GM19372 (cell line): ENCODE results near the gene CNPY1.

ENCODE experiments used
- ATAC-seq: cut with Tn5 transposase; IDR thresholded peaks from one replicate; pipeline ENCODE4 v1.9.1; 2021; ENCODE audit warnings: mild to moderate bottlenecking, low read depth, moderate library complexity; ENCODE audit not compliant: unreplicated experiment

Gene CNPY1

GRCh38 chr7:155516466-155516865, 29.9 kb downstream of the CNPY1 start:
- ATAC-seq, result no peak

GRCh38 chr7:155515318-155515717, 31.0 kb downstream of the CNPY1 start:
- ATAC-seq, result no peak

DNA sequence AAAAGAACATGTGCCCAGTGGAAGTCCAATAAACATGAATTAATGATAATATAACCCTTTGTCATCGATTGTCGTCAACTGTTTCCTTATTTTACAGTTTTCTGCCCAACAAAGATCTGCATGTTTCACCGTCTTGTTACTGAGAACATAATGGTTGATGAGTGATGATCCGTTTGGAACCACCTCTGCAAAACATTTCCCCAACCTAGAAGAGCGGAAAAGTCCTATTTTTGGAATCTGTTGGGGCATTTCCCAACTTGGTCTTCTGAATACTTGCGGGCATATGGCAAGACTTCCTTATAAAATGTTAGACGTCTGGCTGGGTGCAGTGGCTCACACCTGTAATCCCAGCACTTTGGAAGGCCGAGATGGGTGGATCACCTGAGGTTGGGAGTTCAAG, 32.1 kb downstream of the CNPY1 start:
- no peak for ATAC-seq

DNA sequence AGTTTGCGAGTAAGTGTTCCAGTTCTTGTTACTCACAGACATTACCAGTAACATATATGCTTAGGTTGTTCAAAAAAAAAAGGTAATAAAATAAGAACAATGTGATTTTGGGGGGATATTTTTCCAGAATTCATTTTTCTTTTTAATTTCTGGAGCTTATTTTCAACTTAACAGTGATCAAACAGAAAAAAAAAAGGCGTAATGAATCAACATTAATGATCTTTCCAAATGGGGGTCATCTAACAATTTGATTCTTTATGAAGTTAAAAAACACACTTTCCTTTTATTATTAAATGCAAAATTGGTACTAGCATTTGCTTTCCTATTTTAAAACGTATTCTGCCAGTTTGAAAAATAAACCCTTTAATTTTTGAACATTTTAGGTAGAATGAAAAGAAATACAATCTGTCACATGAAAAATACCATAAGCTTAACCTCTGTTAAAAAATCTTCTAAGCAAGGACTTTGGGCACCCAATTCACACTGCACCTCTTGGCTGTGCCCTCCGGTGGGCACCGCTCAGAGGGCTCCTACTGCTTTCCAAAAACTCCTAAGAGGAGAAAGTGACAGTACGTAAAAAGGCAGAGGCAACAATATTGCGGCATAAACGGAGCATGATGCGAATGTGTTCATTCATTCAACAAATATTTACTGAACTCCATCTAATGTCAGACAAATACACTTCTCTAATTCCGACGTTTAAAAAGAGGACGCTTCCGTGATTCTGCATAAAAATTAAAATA, 32.6 kb downstream of the CNPY1 start:
- ATAC-seq, result no peak

DNA sequence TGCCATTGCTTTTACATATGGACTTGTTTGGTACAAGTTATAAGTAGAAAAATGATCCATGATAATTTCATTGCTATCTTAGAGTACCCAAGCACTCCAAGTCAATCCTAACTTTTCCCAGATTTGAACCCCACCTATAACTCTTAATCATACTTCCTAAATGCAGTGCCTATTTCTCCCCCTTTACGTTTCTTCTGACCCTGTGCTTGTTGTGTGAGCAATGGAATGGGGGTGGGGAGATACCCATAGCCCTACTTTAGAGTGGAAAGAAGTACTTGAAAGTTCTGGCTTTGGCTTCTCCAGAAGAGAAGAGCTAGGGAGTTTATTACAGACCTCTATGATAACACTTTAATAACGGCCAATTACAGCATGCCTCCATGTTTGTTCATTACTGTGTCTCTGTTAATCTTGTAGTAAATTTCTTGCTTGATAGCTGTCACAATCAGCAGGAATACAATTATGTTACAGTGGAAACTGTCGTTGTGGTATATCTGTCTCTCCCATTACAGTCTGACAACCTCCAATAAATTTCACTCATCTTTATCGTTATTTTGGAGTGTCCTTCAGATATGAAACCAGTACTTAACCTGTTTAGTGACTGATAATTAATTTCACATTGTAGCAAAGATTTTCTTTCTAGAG, 34.0 kb downstream of the CNPY1 start:
- no peak for ATAC-seq

GRCh38 chr7:155511702-155511996, 34.7 kb downstream of the CNPY1 start:
- ATAC-seq, result no peak

- no peak for ATAC-seq
Measured at GRCh38 chr7:155510975-155511701, 35.2 kb downstream of the CNPY1 start.

GRCh38 chr7:155509725-155510551, 36.4 kb downstream of the CNPY1 start:
- no peak for ATAC-seq

- ATAC-seq, result no peak
Measured at GRCh38 chr7:155509359-155509724, 37.0 kb downstream of the CNPY1 start.

GRCh38 chr7:155508376-155509358, 37.7 kb downstream of the CNPY1 start:
- no peak for ATAC-seq

- ATAC-seq, result no peak
Measured at GRCh38 chr7:155507576-155507975, 38.8 kb downstream of the CNPY1 start.

GRCh38 chr7:155506854-155507337, 39.5 kb downstream of the CNPY1 start:
- ATAC-seq, result no peak

DNA sequence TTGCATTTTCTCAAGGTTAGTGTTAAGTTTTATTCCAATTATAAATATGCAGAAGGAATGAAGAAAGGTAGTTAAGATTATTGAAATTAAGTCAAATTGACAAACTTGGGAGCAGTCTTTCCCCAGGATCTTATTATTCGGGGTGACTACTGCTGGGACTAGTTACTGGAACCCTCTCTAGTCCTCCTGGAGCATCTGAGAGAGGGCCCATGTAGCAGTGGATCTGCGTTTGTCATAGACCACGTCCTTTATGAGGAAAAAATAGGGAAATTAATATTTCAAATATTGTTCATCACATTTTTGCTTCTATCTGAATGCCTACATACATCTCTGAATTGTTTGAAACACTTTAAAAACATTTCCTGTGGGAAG, 41.0 kb downstream of the CNPY1 start:
- ATAC-seq, result no peak

GRCh38 chr7:155497149-155497901, 49.0 kb downstream of the CNPY1 start:
- ATAC-seq, result no peak

GRCh38 chr7:155496267-155497005, 49.9 kb downstream of the CNPY1 start:
- no peak for ATAC-seq

- ATAC-seq, result no peak
Measured at GRCh38 chr7:155495440-155496248, 50.7 kb downstream of the CNPY1 start.

GRCh38 chr7:155494551-155494950, 51.8 kb downstream of the CNPY1 start:
- ATAC-seq, result no peak
